ENCODE measurements around the gene XPR1.
"Not testable (repeated sequence)": the region's sequence is repeated elsewhere in the genome, so short reads cannot be mapped to it uniquely, and the experiment has no call there.

DNA sequence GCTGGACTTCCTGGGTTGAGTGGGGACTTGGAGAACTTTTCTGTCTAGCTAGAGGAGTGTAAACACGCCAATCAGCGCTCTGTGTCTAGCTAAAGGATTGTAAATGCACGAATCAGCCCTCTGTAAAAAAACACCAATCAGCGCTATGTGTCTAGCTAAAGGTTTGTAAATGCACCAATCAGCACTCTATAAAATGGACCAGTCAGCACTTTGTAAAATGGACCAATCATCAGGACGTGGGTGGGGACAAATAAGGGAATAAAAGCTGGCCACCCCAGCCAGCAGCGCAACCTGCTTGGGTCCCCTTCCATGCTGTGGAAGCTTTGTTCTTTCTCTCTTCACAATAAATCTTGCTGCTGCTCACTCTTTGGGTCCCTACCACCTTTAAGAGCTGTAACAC is 94.2 kb downstream of the XPR1 start:
- TF ChIP-seq, protein P1, sequence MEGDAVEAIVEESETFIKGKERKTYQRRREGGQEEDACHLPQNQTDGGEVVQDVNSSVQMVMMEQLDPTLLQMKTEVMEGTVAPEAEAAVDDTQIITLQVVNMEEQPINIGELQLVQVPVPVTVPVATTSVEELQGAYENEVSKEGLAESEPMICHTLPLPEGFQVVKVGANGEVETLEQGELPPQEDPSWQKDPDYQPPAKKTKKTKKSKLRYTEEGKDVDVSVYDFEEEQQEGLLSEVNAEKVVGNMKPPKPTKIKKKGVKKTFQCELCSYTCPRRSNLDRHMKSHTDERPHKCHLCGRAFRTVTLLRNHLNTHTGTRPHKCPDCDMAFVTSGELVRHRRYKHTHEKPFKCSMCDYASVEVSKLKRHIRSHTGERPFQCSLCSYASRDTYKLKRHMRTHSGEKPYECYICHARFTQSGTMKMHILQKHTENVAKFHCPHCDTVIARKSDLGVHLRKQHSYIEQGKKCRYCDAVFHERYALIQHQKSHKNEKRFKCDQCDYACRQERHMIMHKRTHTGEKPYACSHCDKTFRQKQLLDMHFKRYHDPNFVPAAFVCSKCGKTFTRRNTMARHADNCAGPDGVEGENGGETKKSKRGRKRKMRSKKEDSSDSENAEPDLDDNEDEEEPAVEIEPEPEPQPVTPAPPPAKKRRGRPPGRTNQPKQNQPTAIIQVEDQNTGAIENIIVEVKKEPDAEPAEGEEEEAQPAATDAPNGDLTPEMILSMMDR (IDR thresholded peaks at IDR 0.05; ENCODE audit: low read depth, low read length, poor library complexity, severe bottlenecking) = not testable (repeated sequence)
- not testable (repeated sequence) for TF ChIP-seq EZH2phosphoT487 (IDR thresholded peaks at IDR 0.05; ENCODE audit: borderline replicate concordance, low read length)

All from DOHH2 (cell line).